Heart left ventricle (tissue), 16 donors: ENCODE measurements around the gene SLC39A11. TPM values are rescaled to one million over a fixed set of nuclear protein-coding genes. Genes with fewer than 3 reads are reported as not detected.
A peak's percentile ranks its signal among the peaks of the same experiment; 100 is the strongest.

ENCODE experiments used
- ATAC-seq, 4 donors: fragments of 200-7000 bp; cut with Tn5 transposase; one replicate each; pipeline ENCODE4 v1.9.1; 2020 to 2022; ENCODE audit warnings: moderate library complexity in 4 of 4, mild to moderate bottlenecking in 3 of 4, moderate number of reproducible peaks in 1 of 4
- DNase-seq, 5 donors: peaks; one replicate each; pipeline ENCODE4 v3.0.0-alpha.2; 2020
- H3K27ac ChIP-seq, 12 donors: fragments of 200-600 bp; sonication (generic) in 4 of 12; one replicate each; pipeline versions ENCODE4 v1.5.0 to v1.8.0; 2016 to 2022; ENCODE audit warnings: mild to moderate bottlenecking in 2 of 12
- H3K27me3 ChIP-seq, 9 donors: fragments of 200-600 bp; sonication (generic) in 2 of 9; one replicate each; pipeline versions ENCODE4 v1.5.1 to v1.8.0; 2016 to 2022; ENCODE audit warnings: mild to moderate bottlenecking in 3 of 9
- H3K36me3 ChIP-seq, 9 donors: fragments of 200-600 bp; sonication (generic) in 2 of 9; one replicate each; pipeline versions ENCODE4 v1.5.0 to v1.8.0; 2018 to 2022; ENCODE audit warnings: mild to moderate bottlenecking in 2 of 9
- H3K4me1 ChIP-seq, 12 donors: fragments of 200-600 bp; sonication (generic) in 4 of 12; one replicate each; pipeline versions ENCODE4 v1.5.0 to v1.8.0; 2016 to 2022; ENCODE audit warnings: mild to moderate bottlenecking in 3 of 12
- H3K4me3 ChIP-seq, 12 donors: fragments of 200-600 bp; sonication (generic) in 4 of 12; one replicate each; pipeline versions ENCODE4 v1.5.0 to v1.8.0; 2017 to 2022; ENCODE audit warnings: mild to moderate bottlenecking in 9 of 12, moderate library complexity in 4 of 12
- H3K9me3 ChIP-seq, 12 donors: fragments of 200-600 bp; sonication (generic) in 4 of 12; one replicate each; pipeline versions ENCODE4 v1.5.0 to v1.8.0; 2016 to 2022; ENCODE audit warnings: mild to moderate bottlenecking in 1 of 12
- POLR2A ChIP-seq, 2 donors: fragments of 450-650 bp; IDR thresholded peaks; one replicate each; pipeline ENCODE4 v1.6.1; 2017; ENCODE audit warnings: antibody characterized with exemption in 2 of 2, mild to moderate bottlenecking in 2 of 2, moderate library complexity in 2 of 2
- WGBS, 4 donors: extraction: QIAGEN DNeasy Blood & Tissue Kit in 2 of 4; methylation state at CpG; one replicate each; pipeline versions ENCODE4 v1.1.5 to v1.1.7; 2013 to 2018; 5-methylcytosine and 5-hydroxymethylcytosine counted together
- intact Hi-C, 10 donors: fragments of 100-400 bp; cut with DNase I; formaldehyde crosslinking; loops; one replicate each; pipeline versions ENCODE4 v1.11.1 to v1.14.2; 2022
- polyA plus RNA-seq, 2 donors: library from polyadenylated mRNA; stranded (reverse); fragments of 200-250 nt; gene quantifications; one replicate each; pipeline ENCODE4 v1.2.3, GENCODE V29; 2013
- total RNA-seq, 9 donors: library from RNA; depleted of rRNA in 2 of 9; stranded (reverse); fragments of >200 nt in 2 of 9; fragmentation: NEBNext Ultra II Directional in 3 of 9; extraction: Animal tissue kit (Norgen Biotek cat#: 25700) in 3 of 9; gene quantifications; one replicate each; pipeline versions ENCODE4 v1.1.0 to v1.2.4, GENCODE V29; 2016 to 2023
- TF ChIP-seq, protein P1 (sequence below), 12 donors: fragments of 200-600 bp; sonication (generic) in 4 of 12; IDR thresholded peaks; one replicate each; pipeline versions ENCODE4 v1.5.0 to v1.8.0; 2018 to 2022; ENCODE audit warnings: antibody characterized with exemption in 12 of 12, mild to moderate bottlenecking in 5 of 12
- donor health status: ischemic (EF 13 %, LVEDD 7.1; RV severe dilation, severe dysfunction).
- donor health status: healthy with polysubstance abuse.
- donor health status: DM: no; HTN: yes; CAD: no.
- donor health status: DM: no; HTN: no; CAD: no.
- donor health status: ischemic (EF 25% LVEDD 6.9; RV normal size, moderate dysfunction).
- donor health status: ischemic (EF 25% LVEDD 5.7; RV mildly dilated, moderate dysfunction).
- donor health status: healthy.
- donor health status: DM: yes; HTN: yes; CAD: no.
- donor health status: ischemic (EF 35%, LVEDD 5.7; RV mildly dilated, moderate dysfunction).
- donor health status: nonischemic (EF 11% LVEDD 7.7; RV severe dilation, severe dysfunction).
- donor health status: DM: yes; HTN: yes; CAD: no.
- donor health status: PGD.
- donor health status: ischemic (EF 29% LVEDD 5.4; RV normal size, mild dysfunction).
- donor health status: nonischemic (EF 23%, LVEDD 6.1; RV moderate dilation, normal function).

The SLC39A11 gene
- total and polyA plus RNA-seq, 11 donors = 2.5 to 23.3 (median 8.4) TPM

DNA sequence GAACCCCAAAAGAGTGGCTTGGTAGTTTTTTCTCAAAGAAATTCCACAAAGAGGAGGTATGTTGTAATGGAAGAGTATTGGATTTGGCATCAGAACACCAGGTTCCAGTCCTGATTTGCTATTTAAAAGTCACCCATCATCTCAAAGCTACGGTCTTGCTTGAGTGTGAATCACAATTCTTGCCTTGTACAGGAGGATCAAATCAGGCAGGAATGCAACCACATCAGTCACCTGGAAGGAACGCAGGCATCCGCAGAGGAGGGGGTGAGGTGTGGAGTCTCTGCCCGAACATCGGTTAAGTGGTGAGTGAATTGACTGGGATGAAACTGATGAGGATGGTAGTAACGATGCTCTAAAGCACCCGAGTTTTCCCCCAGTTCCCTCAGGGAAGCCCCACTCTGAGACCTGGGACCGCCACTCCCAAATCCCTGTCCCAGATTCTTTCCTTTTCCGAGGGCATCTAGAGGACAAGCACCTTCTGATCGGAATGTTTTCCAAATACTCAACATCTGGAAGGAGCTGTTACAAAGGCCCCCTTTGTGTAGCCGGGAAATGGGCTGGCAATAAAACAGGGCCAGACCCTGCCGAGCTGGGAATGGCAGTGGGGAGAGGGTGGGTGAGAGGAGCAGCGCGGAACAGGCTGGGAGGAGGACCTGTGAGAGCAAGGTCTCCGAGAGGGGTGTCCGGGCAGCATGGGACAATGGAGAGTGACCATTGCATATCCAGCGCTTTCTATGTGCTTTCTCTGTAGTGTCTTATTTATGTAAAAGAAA lies 469.6 kb downstream of the SLC39A11 start:
- no peaks in the 10 kb centered on the region for H3K36me3 ChIP-seq
- H3K4me3 ChIP-seq = no peak overlapping the region
- no peak overlapping the region for H3K27ac ChIP-seq
- no peak for TF ChIP-seq POLR2A (IDR thresholded peaks at IDR 0.05)
- TF ChIP-seq, protein P1, sequence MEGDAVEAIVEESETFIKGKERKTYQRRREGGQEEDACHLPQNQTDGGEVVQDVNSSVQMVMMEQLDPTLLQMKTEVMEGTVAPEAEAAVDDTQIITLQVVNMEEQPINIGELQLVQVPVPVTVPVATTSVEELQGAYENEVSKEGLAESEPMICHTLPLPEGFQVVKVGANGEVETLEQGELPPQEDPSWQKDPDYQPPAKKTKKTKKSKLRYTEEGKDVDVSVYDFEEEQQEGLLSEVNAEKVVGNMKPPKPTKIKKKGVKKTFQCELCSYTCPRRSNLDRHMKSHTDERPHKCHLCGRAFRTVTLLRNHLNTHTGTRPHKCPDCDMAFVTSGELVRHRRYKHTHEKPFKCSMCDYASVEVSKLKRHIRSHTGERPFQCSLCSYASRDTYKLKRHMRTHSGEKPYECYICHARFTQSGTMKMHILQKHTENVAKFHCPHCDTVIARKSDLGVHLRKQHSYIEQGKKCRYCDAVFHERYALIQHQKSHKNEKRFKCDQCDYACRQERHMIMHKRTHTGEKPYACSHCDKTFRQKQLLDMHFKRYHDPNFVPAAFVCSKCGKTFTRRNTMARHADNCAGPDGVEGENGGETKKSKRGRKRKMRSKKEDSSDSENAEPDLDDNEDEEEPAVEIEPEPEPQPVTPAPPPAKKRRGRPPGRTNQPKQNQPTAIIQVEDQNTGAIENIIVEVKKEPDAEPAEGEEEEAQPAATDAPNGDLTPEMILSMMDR (IDR thresholded peaks at IDR 0.05) = no peak
- peaks cover 0 to 42% (median 9%) of the 10 kb centered on the region in 9 donors for H3K27me3 ChIP-seq
- DNase-seq (no peak), ATAC-seq (no peak)
- 52 to 63% (median 57%) methylated on average over 17 of the region's 17 CpGs for WGBS, 4 donors
- no peaks in the 10 kb centered on the region for H3K9me3 ChIP-seq
- intact Hi-C loops = no loop called here
- peaks cover 0 to 4% (median 0%) of the 10 kb centered on the region in 12 donors for H3K4me1 ChIP-seq

DNA sequence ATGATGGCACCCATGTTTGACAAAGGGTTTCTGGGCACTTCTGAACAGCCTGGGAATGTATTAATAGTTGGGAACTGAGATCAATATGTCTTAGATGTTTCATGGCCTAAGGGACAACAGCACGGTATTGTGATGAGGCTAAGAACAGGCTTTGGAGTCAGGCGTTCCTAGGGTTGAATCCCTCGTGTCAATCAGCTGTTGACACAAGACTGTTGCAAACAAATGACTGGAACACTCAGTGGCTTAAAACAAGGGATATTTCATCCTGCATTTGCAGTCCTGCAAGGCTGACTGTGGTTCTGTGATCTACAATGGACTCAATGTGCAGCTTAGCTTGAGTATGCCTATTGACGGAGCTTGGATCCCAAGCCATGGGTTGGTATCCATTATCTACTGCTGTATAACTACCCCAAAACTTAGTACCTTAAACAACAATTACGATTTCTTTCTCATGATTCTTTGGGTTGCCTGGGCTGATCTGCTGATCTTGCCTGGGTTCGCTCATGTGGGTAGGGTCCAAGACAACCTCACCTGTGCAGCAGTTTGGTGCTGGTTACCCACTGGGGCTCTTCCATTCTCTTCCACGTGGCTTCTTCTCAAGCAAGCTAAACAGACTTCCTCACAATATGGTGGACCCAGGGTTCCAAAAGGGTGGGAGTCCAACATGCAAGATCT lies 472.4 kb downstream of the SLC39A11 start:
- intact Hi-C loops = loop anchor here in 1 of 10 donors (10.0 kb wide), 1 partner anchor 1405 kb away; no protein-coding TSS in a partner anchor
- TF ChIP-seq POLR2A (IDR thresholded peaks at IDR 0.05) = no peak
- TF ChIP-seq, protein P1 (IDR thresholded peaks at IDR 0.05) = no peak
- DNase-seq (no peak), ATAC-seq (no peak)
- Histone ChIP-seq H3K4me3 (no peak overlapping the region), H3K27me3 (peaks cover 0 to 50% (median 13%) of the 10 kb centered on the region in 9 donors), H3K4me1 (peaks cover 0 to 7% (median 0%) of the 10 kb centered on the region in 12 donors), H3K27ac (no peak overlapping the region), H3K9me3 (no peaks in the 10 kb centered on the region), H3K36me3 (no peaks in the 10 kb centered on the region)
- 84 to 90% (median 87%) methylated on average over 7 of the region's 7 CpGs for WGBS, 4 donors

DNA sequence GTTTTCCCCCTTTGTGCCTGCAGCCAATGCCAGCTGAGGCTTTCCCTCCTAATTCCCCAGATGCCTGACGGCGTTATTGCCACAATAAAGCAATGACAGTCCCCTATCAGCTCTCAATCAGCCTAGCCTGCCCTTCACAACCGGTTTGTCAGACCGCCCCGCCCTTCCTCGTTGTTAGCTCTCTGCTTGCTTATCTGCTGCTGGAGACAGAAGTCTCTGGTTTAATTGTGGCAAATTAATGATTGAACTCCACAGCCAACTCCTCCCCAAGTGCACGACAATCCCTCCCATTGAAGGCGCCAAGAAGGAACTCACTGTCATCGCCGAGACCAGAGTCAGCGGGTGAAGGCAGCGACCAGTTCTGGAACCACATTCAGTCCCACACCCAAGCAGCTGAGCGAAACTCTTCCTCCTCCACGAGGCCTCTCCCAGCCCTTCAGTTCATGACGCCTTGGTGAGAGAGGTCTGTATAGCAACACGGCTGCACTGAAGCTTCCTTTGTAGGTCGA lies 474.4 kb downstream of the SLC39A11 start:
- Histone ChIP-seq H3K27me3 (peaks cover 0 to 52% (median 11%) of the 10 kb centered on the region in 9 donors), H3K4me3 (no peak overlapping the region), H3K4me1 (peaks cover 0 to 7% (median 0%) of the 10 kb centered on the region in 12 donors), H3K27ac (no peak overlapping the region), H3K9me3 (no peaks in the 10 kb centered on the region), H3K36me3 (no peaks in the 10 kb centered on the region)
- TF ChIP-seq POLR2A (IDR thresholded peaks at IDR 0.05) = no peak
- TF ChIP-seq, protein P1 (IDR thresholded peaks at IDR 0.05) = no peak
- peak in 2 of 4 donors; percentile 39 to 49 for ATAC-seq
- intact Hi-C loops = loop anchor here in 1 of 10 donors (10.0 kb wide), 1 partner anchor 1403 kb away; no protein-coding TSS in a partner anchor
- 11 to 15% (median 14%) methylated on average over 17 of the region's 17 CpGs for WGBS, 4 donors
- no peak for DNase-seq

DNA sequence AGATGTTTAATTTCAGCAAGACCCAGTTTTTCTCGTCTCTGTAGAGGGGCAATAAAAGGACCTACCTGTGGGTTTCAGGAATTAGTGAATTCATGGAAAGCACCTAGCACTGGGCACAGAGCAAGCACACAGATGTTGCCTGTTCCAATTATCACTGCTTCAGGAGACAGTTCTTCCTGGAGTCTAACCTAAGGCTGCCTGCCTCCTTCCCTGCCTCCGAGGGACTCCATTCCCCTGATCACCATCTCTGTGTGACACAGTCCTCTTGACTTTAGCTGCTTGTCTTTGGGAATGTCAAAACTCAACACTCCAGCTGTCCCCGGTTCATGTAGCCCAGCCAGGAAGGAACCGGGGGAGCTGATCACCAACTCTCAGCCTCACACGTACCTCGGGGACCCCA lies 474.9 kb downstream of the SLC39A11 start:
- peaks cover 0 to 51% (median 11%) of the 10 kb centered on the region in 9 donors for H3K27me3 ChIP-seq
- no peaks in the 10 kb centered on the region for H3K9me3 ChIP-seq
- intact Hi-C loops = loop anchor here in 1 of 10 donors (10.0 kb wide), 1 partner anchor 1403 kb away; no protein-coding TSS in a partner anchor
- no peak for ATAC-seq
- 39 to 46% (median 42%) methylated on average over 6 of the region's 6 CpGs for WGBS, 4 donors
- H3K36me3 ChIP-seq = no peaks in the 10 kb centered on the region
- no peak for DNase-seq
- H3K27ac ChIP-seq = no peak overlapping the region
- H3K4me1 ChIP-seq = peaks cover 0 to 7% (median 0%) of the 10 kb centered on the region in 12 donors
- H3K4me3 ChIP-seq = no peak overlapping the region
- TF ChIP-seq, protein P1 (IDR thresholded peaks at IDR 0.05) = no peak
- TF ChIP-seq POLR2A (IDR thresholded peaks at IDR 0.05) = no peak
